ENCODE measurements around the gene TADA2B.

Gene TADA2B

GRCh38 chr4:7070729-7071511, 27.7 kb downstream of the TADA2B start:
- peaks cover 9% of the 10 kb centered on the region for H3K27me3 Mint-ChIP-seq (ENCODE audit: low read depth)
- H3K9me3 Mint-ChIP-seq = no peaks in the 10 kb centered on the region
- H3K36me3 Mint-ChIP-seq (ENCODE audit: low read depth) = peaks cover 4% of the 10 kb centered on the region
- peaks cover 41% of the 10 kb centered on the region for H3K4me1 Mint-ChIP-seq
- H3K27ac Mint-ChIP-seq = peak overlapping the region in 1 of 3 experiments; percentile 53
- TF ChIP-seq CTCF (IDR thresholded peaks at IDR 0.05; ENCODE audit: unreplicated experiment in 3 of 3) = peak; percentile 98
- H3K4me3 Mint-ChIP-seq = peak overlapping the region; percentile 60 to 77 (median 75)

- Mint-ChIP-seq H3K9me3 (no peaks in the 10 kb centered on the region), H3K27ac (no peak overlapping the region), H3K4me1 (peaks cover 24% of the 10 kb centered on the region), H3K36me3 (ENCODE audit: low read depth) (no peaks in the 10 kb centered on the region), H3K27me3 (ENCODE audit: low read depth) (peaks cover 9% of the 10 kb centered on the region), H3K4me3 (no peak overlapping the region)
- no peak for TF ChIP-seq CTCF (IDR thresholded peaks at IDR 0.05; ENCODE audit: unreplicated experiment in 3 of 3)
Observed at GRCh38 chr4:7073059-7073458, 29.9 kb downstream of the TADA2B start.

- no peak for TF ChIP-seq CTCF (IDR thresholded peaks at IDR 0.05; ENCODE audit: unreplicated experiment in 3 of 3)
- H3K36me3 Mint-ChIP-seq (ENCODE audit: low read depth) = no peaks in the 10 kb centered on the region
- H3K9me3 Mint-ChIP-seq = no peaks in the 10 kb centered on the region
- H3K4me1 Mint-ChIP-seq = peaks cover 17% of the 10 kb centered on the region
- peak overlapping the region in 1 of 3 experiments; percentile 25 for H3K4me3 Mint-ChIP-seq
- no peak overlapping the region for H3K27ac Mint-ChIP-seq
- peaks cover 9% of the 10 kb centered on the region for H3K27me3 Mint-ChIP-seq (ENCODE audit: low read depth)
Observed at GRCh38 chr4:7073526-7074390, 30.6 kb downstream of the TADA2B start.

GRCh38 chr4:7074426-7074825, 31.3 kb downstream of the TADA2B start:
- no peak for TF ChIP-seq CTCF (IDR thresholded peaks at IDR 0.05; ENCODE audit: unreplicated experiment in 3 of 3)
- H3K4me1 Mint-ChIP-seq = peaks cover 13% of the 10 kb centered on the region
- peak overlapping the region in 1 of 3 experiments; percentile 25 for H3K4me3 Mint-ChIP-seq
- no peaks in the 10 kb centered on the region for H3K36me3 Mint-ChIP-seq (ENCODE audit: low read depth)
- H3K27me3 Mint-ChIP-seq (ENCODE audit: low read depth) = peaks cover 6% of the 10 kb centered on the region
- no peak overlapping the region for H3K27ac Mint-ChIP-seq
- H3K9me3 Mint-ChIP-seq = peaks cover 4% of the 10 kb centered on the region

GRCh38 chr4:7075962-7076695, 33.0 kb downstream of the TADA2B start:
- Mint-ChIP-seq H3K4me1 (peaks cover 5% of the 10 kb centered on the region), H3K9me3 (peaks cover 16% of the 10 kb centered on the region), H3K27me3 (ENCODE audit: low read depth) (peaks cover 9% of the 10 kb centered on the region), H3K36me3 (ENCODE audit: low read depth) (no peaks in the 10 kb centered on the region), H3K27ac (no peak overlapping the region), H3K4me3 (no peak overlapping the region)
- TF ChIP-seq CTCF (IDR thresholded peaks at IDR 0.05; ENCODE audit: unreplicated experiment in 3 of 3) = no peak
